Astrocyte (in vitro differentiated cells and primary cell): Measurements from ENCODE around the gene HSPBAP1. TPM values are rescaled to one million over a fixed set of nuclear protein-coding genes. Genes with fewer than 3 reads are reported as not detected.

Experiments
- DNase-seq: peaks from one replicate; pipeline ENCODE4 v3.0.0-alpha.2; 2010; ENCODE audit warnings: low read depth
- FAIRE-seq: peaks from 2 replicates; lab custom pipeline; 2011; peaks lifted over from hg19 to GRCh38; lab: Jason Lieb, UNC
- H2AFZ ChIP-seq: 2 replicates; pipeline ENCODE4 v1.6.0; 2012; ENCODE audit warnings: low read depth, low read length, inconsistent platforms
- H3K27ac ChIP-seq: 2 replicates; pipeline ENCODE4 v1.5.1; 2011; ENCODE audit warnings: low read depth, low read length, inconsistent platforms
- H3K27me3 ChIP-seq: 2 replicates; pipeline ENCODE4 v1.6.0; 2011; ENCODE audit warnings: low read length, inconsistent platforms; ENCODE audit not compliant: insufficient read depth
- H3K36me3 ChIP-seq: 2 replicates; pipeline ENCODE4 v1.5.1; 2011; ENCODE audit warnings: low read length, inconsistent platforms; ENCODE audit not compliant: insufficient read depth
- H3K4me1 ChIP-seq: 2 replicates; pipeline ENCODE4 v1.5.1; 2011; ENCODE audit warnings: low read length, inconsistent platforms; ENCODE audit not compliant: insufficient read depth
- H3K4me2 ChIP-seq: 2 replicates; pipeline ENCODE4 v1.6.0; 2012; ENCODE audit warnings: low read length, inconsistent platforms
- H3K4me3 ChIP-seq: 2 replicates; pipeline ENCODE4 v1.5.1; 2011; ENCODE audit warnings: low read depth, mild to moderate bottlenecking, low read length, inconsistent platforms; ENCODE audit not compliant: insufficient read depth
- H3K79me2 ChIP-seq: 2 replicates; pipeline ENCODE4 v1.6.0; 2012; ENCODE audit warnings: mild to moderate bottlenecking, low read length, inconsistent platforms; ENCODE audit not compliant: insufficient read depth
- H3K9ac ChIP-seq: 2 replicates; pipeline ENCODE4 v1.6.0; 2012; ENCODE audit warnings: mild to moderate bottlenecking, low read length, inconsistent platforms
- H3K9me3 ChIP-seq: 2 replicates; pipeline ENCODE4 v1.5.1; 2012; ENCODE audit warnings: low read depth, mild to moderate bottlenecking, low read length, inconsistent platforms; ENCODE audit not compliant: insufficient read depth
- H4K20me1 ChIP-seq: 2 replicates; pipeline ENCODE4 v1.6.0; 2012; ENCODE audit warnings: low read length, inconsistent platforms; ENCODE audit not compliant: insufficient read depth
- H3K27ac Mint-ChIP-seq: one replicate; pipeline ENCODE4 v1.8.0; 2021; ENCODE audit warnings: mild to moderate bottlenecking, mixed read lengths; ENCODE audit not compliant: unreplicated experiment
- H3K27me3 Mint-ChIP-seq: one replicate; pipeline ENCODE4 v1.8.0; 2021; ENCODE audit warnings: low read depth, mixed read lengths; ENCODE audit not compliant: unreplicated experiment
- H3K36me3 Mint-ChIP-seq: one replicate; pipeline ENCODE4 v1.8.0; 2021; ENCODE audit warnings: low read depth, mixed read lengths; ENCODE audit not compliant: unreplicated experiment
- H3K4me1 Mint-ChIP-seq: one replicate; pipeline ENCODE4 v1.8.0; 2021; ENCODE audit warnings: low read depth, mixed read lengths; ENCODE audit not compliant: unreplicated experiment
- H3K4me3 Mint-ChIP-seq: one replicate; pipeline ENCODE4 v1.8.0; 2021; ENCODE audit warnings: mild to moderate bottlenecking, moderate library complexity, mixed read lengths; ENCODE audit not compliant: unreplicated experiment
- H3K9me3 Mint-ChIP-seq: one replicate; pipeline ENCODE4 v1.8.0; 2021; ENCODE audit warnings: mild to moderate bottlenecking, mixed read lengths; ENCODE audit not compliant: unreplicated experiment
- CTCF ChIP-seq: IDR thresholded peaks from 2 replicates; pipeline ENCODE4 v1.5.1; 2011; ENCODE audit warnings: low read depth, mild to moderate bottlenecking, inconsistent platforms, low read length, moderate library complexity; ENCODE audit not compliant: insufficient read depth
- EZH2 ChIP-seq: IDR thresholded peaks from 2 replicates; pipeline ENCODE4 v1.6.1; 2012; ENCODE audit warnings: mild to moderate bottlenecking, low read length, inconsistent platforms; ENCODE audit not compliant: insufficient read depth
- total RNA-seq: library from RNA; stranded (reverse); gene quantifications from 2 replicates; pipeline ENCODE4 v1.2.1, GENCODE V29; 2021

HSPBAP1 gene
- total RNA-seq, 1 donor from 2014 or later = 4.3 TPM

GRCh38 chr3:122782804-122783203 is 10.8 kb downstream of the HSPBAP1 start:
- no peak for TF ChIP-seq EZH2
- no peak for TF ChIP-seq CTCF
- H3K36me3 ChIP-seq = no peaks in the 10 kb centered on the region
- H3K36me3 Mint-ChIP-seq = no peaks in the 10 kb centered on the region

GRCh38 chr3:122777563-122777962 is 16.1 kb downstream of the HSPBAP1 start:
- Mint-ChIP-seq H3K27ac (no peak overlapping the region), H3K9me3 (no peaks in the 10 kb centered on the region), H3K4me1 (peaks cover 7% of the 10 kb centered on the region), H3K36me3 (no peaks in the 10 kb centered on the region), H3K27me3 (no peaks in the 10 kb centered on the region), H3K4me3 (no peak overlapping the region)
- H3K27me3 ChIP-seq = no peaks in the 10 kb centered on the region
- no peak for TF ChIP-seq EZH2
- TF ChIP-seq CTCF = no peak
- no peak overlapping the region for H2AFZ ChIP-seq
- H3K9me3 ChIP-seq = no peaks in the 10 kb centered on the region
- no peak overlapping the region for H3K27ac ChIP-seq
- no peaks in the 10 kb centered on the region for H3K4me1 ChIP-seq
- H3K4me3 ChIP-seq = no peak overlapping the region
- H3K79me2 ChIP-seq = no peaks in the 10 kb centered on the region
- H4K20me1 ChIP-seq = no peaks in the 10 kb centered on the region
- no peaks in the 10 kb centered on the region for H3K36me3 ChIP-seq
- H3K4me2 ChIP-seq = no peak overlapping the region
- no peak for DNase-seq
- no peak overlapping the region for H3K9ac ChIP-seq
- FAIRE-seq = no peak

More at GRCh38 chr3:122782804-122783203, 10.8 kb downstream of the HSPBAP1 start:
- Histone ChIP-seq H3K4me2 (no peak overlapping the region), H3K4me3 (no peak overlapping the region), H3K79me2 (no peaks in the 10 kb centered on the region), H4K20me1 (no peaks in the 10 kb centered on the region), H2AFZ (no peak overlapping the region), H3K4me1 (peaks cover 3% of the 10 kb centered on the region), H3K27me3 (no peaks in the 10 kb centered on the region), H3K9me3 (no peaks in the 10 kb centered on the region), H3K27ac (no peak overlapping the region), H3K9ac (no peak overlapping the region)
- DNase-seq (no peak), FAIRE-seq (no peak)
- no peak overlapping the region for H3K27ac Mint-ChIP-seq
- no peak overlapping the region for H3K4me3 Mint-ChIP-seq
- no peaks in the 10 kb centered on the region for H3K27me3 Mint-ChIP-seq
- H3K9me3 Mint-ChIP-seq = no peaks in the 10 kb centered on the region
- peaks cover 16% of the 10 kb centered on the region for H3K4me1 Mint-ChIP-seq

GRCh38 chr3:122776675-122777468 is 16.8 kb downstream of the HSPBAP1 start:
- no peaks in the 10 kb centered on the region for H3K36me3 ChIP-seq
- H2AFZ ChIP-seq = no peak overlapping the region
- FAIRE-seq = no peak
- TF ChIP-seq EZH2 (no peak), CTCF (no peak)
- no peak overlapping the region for H3K4me2 ChIP-seq
- no peak overlapping the region for H3K27ac ChIP-seq
- no peak overlapping the region for H3K4me3 ChIP-seq
- no peak overlapping the region for H3K9ac ChIP-seq
- H3K27ac Mint-ChIP-seq = no peak overlapping the region
- H3K9me3 ChIP-seq = no peaks in the 10 kb centered on the region
- no peaks in the 10 kb centered on the region for H3K79me2 ChIP-seq
- H3K36me3 Mint-ChIP-seq = no peaks in the 10 kb centered on the region
- no peaks in the 10 kb centered on the region for H3K4me1 ChIP-seq
- H3K27me3 Mint-ChIP-seq = no peaks in the 10 kb centered on the region
- H3K4me3 Mint-ChIP-seq = no peak overlapping the region
- no peak for DNase-seq
- H4K20me1 ChIP-seq = no peaks in the 10 kb centered on the region
- no peaks in the 10 kb centered on the region for H3K9me3 Mint-ChIP-seq
- peaks cover 7% of the 10 kb centered on the region for H3K4me1 Mint-ChIP-seq
- no peaks in the 10 kb centered on the region for H3K27me3 ChIP-seq
